Measurements from ENCODE around the gene PTPRZ1. TPM values are rescaled to one million over a fixed set of nuclear protein-coding genes. Genes with fewer than 3 reads are reported as not detected.

PTPRZ1 gene
- total RNA-seq, 1 experiment from 2014 or later, result not detected

GRCh38 chr7:122068999-122069398, 196.0 kb downstream of the PTPRZ1 start:
- no peak overlapping the region for H3K27ac Mint-ChIP-seq (ENCODE audit: unreplicated experiment)
- no peaks in the 10 kb centered on the region for H3K4me1 ChIP-seq
- H3K4me3 Mint-ChIP-seq (ENCODE audit: unreplicated experiment), result no peak overlapping the region
- DNase-seq, result no peak
- no peaks in the 10 kb centered on the region for H3K27me3 ChIP-seq (replicated peaks; ENCODE audit: control insufficient read depth, insufficient read depth, low read length)
- H3K36me3 Mint-ChIP-seq (ENCODE audit: insufficient read depth, unreplicated experiment), result no peaks in the 10 kb centered on the region
- no peaks in the 10 kb centered on the region for H3K36me3 ChIP-seq (ENCODE audit: control insufficient read depth, insufficient read depth, low read length)
- TF ChIP-seq CTCF (IDR thresholded peaks at IDR 0.05; ENCODE audit: insufficient read depth in 1 of 2, low read depth in 1 of 2, low read length in 1 of 2, severe bottlenecking in 1 of 2, unreplicated experiment in 1 of 2), result no peak
- H3K4me3 ChIP-seq (ENCODE audit: low read depth, low read length), result no peak overlapping the region
- ChIA-PET POLR2A (no interaction called here), CTCF (no interaction called here)
- intact Hi-C loops (cut with micrococcal nuclease; ENCODE audit: unreplicated experiment), result no loop called here
- no peaks in the 10 kb centered on the region for H3K4me1 Mint-ChIP-seq (ENCODE audit: low read depth, unreplicated experiment)
- H3K9me3 ChIP-seq, result no peaks in the 10 kb centered on the region
- no peaks in the 10 kb centered on the region for H3K27me3 Mint-ChIP-seq (ENCODE audit: insufficient read depth, unreplicated experiment)
- H3K9me3 Mint-ChIP-seq (ENCODE audit: unreplicated experiment), result no peaks in the 10 kb centered on the region
- no TSS peak for BruUV-seq (replicated peaks)

- H3K9me3 ChIP-seq, result no peaks in the 10 kb centered on the region; the same call in 1 of the 2 replicates
- TF ChIP-seq CTCF (IDR thresholded peaks at IDR 0.05; ENCODE audit: insufficient read depth in 1 of 2, low read depth in 1 of 2, low read length in 1 of 2, severe bottlenecking in 1 of 2, unreplicated experiment in 1 of 2), result no peak
- H3K27me3 Mint-ChIP-seq (ENCODE audit: insufficient read depth, unreplicated experiment), result no peaks in the 10 kb centered on the region
- no peaks in the 10 kb centered on the region for H3K36me3 Mint-ChIP-seq (ENCODE audit: insufficient read depth, unreplicated experiment)
- no TSS peak for BruUV-seq (replicated peaks)
- no peaks in the 10 kb centered on the region for H3K27me3 ChIP-seq (replicated peaks; ENCODE audit: control insufficient read depth, insufficient read depth, low read length)
- no peak overlapping the region for H3K4me3 Mint-ChIP-seq (ENCODE audit: unreplicated experiment)
- H3K4me1 Mint-ChIP-seq (ENCODE audit: low read depth, unreplicated experiment), result no peaks in the 10 kb centered on the region
- H3K4me3 ChIP-seq (ENCODE audit: low read depth, low read length), result no peak overlapping the region
- ChIA-PET POLR2A (no interaction called here), CTCF (no interaction called here)
- no peaks in the 10 kb centered on the region for H3K36me3 ChIP-seq (ENCODE audit: control insufficient read depth, insufficient read depth, low read length)
- no peak overlapping the region for H3K27ac Mint-ChIP-seq (ENCODE audit: unreplicated experiment)
- intact Hi-C loops (cut with micrococcal nuclease; ENCODE audit: unreplicated experiment), result no loop called here
- peaks cover 3% of the 10 kb centered on the region for H3K9me3 Mint-ChIP-seq (ENCODE audit: unreplicated experiment)
- DNase-seq, result no peak
- H3K4me1 ChIP-seq, result no peaks in the 10 kb centered on the region
These were observed 197.1 kb downstream of the PTPRZ1 start for GRCh38 chr7:122070062-122070461.

- Histone ChIP-seq H3K36me3 (ENCODE audit: control insufficient read depth, insufficient read depth, low read length) (no peaks in the 10 kb centered on the region), H3K9me3 (no peaks in the 10 kb centered on the region; the same call in 1 of the 2 replicates), H3K27me3 (replicated peaks; ENCODE audit: control insufficient read depth, insufficient read depth, low read length) (no peaks in the 10 kb centered on the region), H3K4me1 (no peaks in the 10 kb centered on the region), H3K4me3 (ENCODE audit: low read depth, low read length) (no peak overlapping the region)
- peaks cover 9% of the 10 kb centered on the region for H3K9me3 Mint-ChIP-seq (ENCODE audit: unreplicated experiment)
- BruUV-seq (replicated peaks), result no TSS peak
- no peak for TF ChIP-seq CTCF (IDR thresholded peaks at IDR 0.05; ENCODE audit: insufficient read depth in 1 of 2, low read depth in 1 of 2, low read length in 1 of 2, severe bottlenecking in 1 of 2, unreplicated experiment in 1 of 2)
- DNase-seq, result no peak
- no peaks in the 10 kb centered on the region for H3K27me3 Mint-ChIP-seq (ENCODE audit: insufficient read depth, unreplicated experiment)
- no peaks in the 10 kb centered on the region for H3K36me3 Mint-ChIP-seq (ENCODE audit: insufficient read depth, unreplicated experiment)
- intact Hi-C loops (cut with micrococcal nuclease; ENCODE audit: unreplicated experiment), result no loop called here
- H3K27ac Mint-ChIP-seq (ENCODE audit: unreplicated experiment), result no peak overlapping the region
- CTCF ChIA-PET, result no interaction called here
- H3K4me1 Mint-ChIP-seq (ENCODE audit: low read depth, unreplicated experiment), result no peaks in the 10 kb centered on the region
- H3K4me3 Mint-ChIP-seq (ENCODE audit: unreplicated experiment), result no peak overlapping the region
- POLR2A ChIA-PET, result no interaction called here
These were observed 197.9 kb downstream of the PTPRZ1 start for GRCh38 chr7:122070834-122071233.
